Measurements from ENCODE around the gene MYH2. TPM values are rescaled to one million over a fixed set of nuclear protein-coding genes. Genes with fewer than 3 reads are reported as not detected.

The MYH2 gene
- total RNA-seq (2021; ENCODE audit: unreplicated experiment) (not detected), Bru-seq, nascent RNA (not detected), BruChase-seq, experiment 1, labeled RNA remaining after a 6-hour chase (not detected), BruChase-seq, experiment 2, labeled RNA remaining after a 2-hour chase (not detected)
- not detected in 2 replicates for polyA plus RNA-seq (2012)
- long read RNA-seq: 0 reads

- no peaks in the 10 kb centered on the region for H3K4me1 ChIP-seq (ENCODE audit: control insufficient read depth in 1 of 2, insufficient read depth in 2 of 2, low read length in 2 of 2)
- no peak for TF ChIP-seq FOSL1 (IDR thresholded peaks at IDR 0.05; ENCODE audit: low read depth)
- CTCF ChIA-PET: no interaction called here
- no peak within 1 kb of the TSS for H2AFZ ChIP-seq (ENCODE audit: low read depth, low read length, poor library complexity, severe bottlenecking)
- POLR2A ChIA-PET: no interaction called here
- H4K20me1 ChIP-seq (ENCODE audit: insufficient read depth): no peaks in the 10 kb centered on the region
- ATAC-seq: no peak
- BruUV-seq (replicated peaks): no TSS peak
- RAD21 ChIA-PET (ENCODE audit: low non-redundant PET in 1 of 2, low total read pairs in 2 of 2, uncharacterized antibody in 2 of 2, unreplicated experiment in 2 of 2): no interaction called here
- no peak for DNase-seq (ENCODE audit: low read depth, low spot score)
- no peak within 1 kb of the TSS for H3K4me2 ChIP-seq (ENCODE audit: low read length)
- H3K36me3 ChIP-seq (ENCODE audit: control insufficient read depth in 1 of 2, insufficient read depth in 2 of 2, low read length in 2 of 2): no peaks in the 10 kb centered on the region
- no peaks in the 10 kb centered on the region for H3K9me2 ChIP-seq (ENCODE audit: insufficient read depth)
- H3K27ac ChIP-seq (ENCODE audit: low read depth, low read length): no peak within 1 kb of the TSS
- peaks cover 29% of the 10 kb centered on the region; the same call in 1 of the 2 replicates for H3K27me3 ChIP-seq (ENCODE audit: insufficient read depth, low read length)
- no peaks in the 10 kb centered on the region for H3K79me2 ChIP-seq (ENCODE audit: insufficient read depth, low read length)
- H3K4me3 ChIP-seq (replicated peaks in 1 of 2; ENCODE audit: low read depth in 1 of 2, low read length in 2 of 2): no peak within 1 kb of the TSS
- H3K9ac ChIP-seq (ENCODE audit: low read length): no peak within 1 kb of the TSS
- intact Hi-C loops (cut with micrococcal nuclease): no loop called here
- no peaks in the 10 kb centered on the region for H3K9me3 ChIP-seq (ENCODE audit: control insufficient read depth in 1 of 2, insufficient read depth in 1 of 2, low read depth in 1 of 2, low read length in 2 of 2)
These were observed at the start of gene MYH2 for GRCh38 chr17:10549096-10549842. Gene MYH2 (minus strand): TSS chr17:10549658. CDS start chr17:10547920, 1,738 bp downstream.

GRCh38 chr17:10598621-10599020 lies 49.2 kb upstream of the MYH2 start:
- Histone ChIP-seq H3K4me1 (ENCODE audit: control insufficient read depth in 1 of 2, insufficient read depth in 2 of 2, low read length in 2 of 2) (no peaks in the 10 kb centered on the region), H3K27me3 (ENCODE audit: insufficient read depth, low read length) (peaks cover 46% of the 10 kb centered on the region), H3K27ac (ENCODE audit: low read depth, low read length) (no peak overlapping the region), H3K36me3 (ENCODE audit: control insufficient read depth in 1 of 2, insufficient read depth in 2 of 2, low read length in 2 of 2) (no peaks in the 10 kb centered on the region), H3K9me2 (ENCODE audit: insufficient read depth) (no peaks in the 10 kb centered on the region), H3K9ac (ENCODE audit: low read length) (no peak overlapping the region), H3K79me2 (ENCODE audit: insufficient read depth, low read length) (no peaks in the 10 kb centered on the region), H2AFZ (ENCODE audit: low read depth, low read length, poor library complexity, severe bottlenecking) (no peak overlapping the region), H3K9me3 (ENCODE audit: control insufficient read depth in 1 of 2, insufficient read depth in 1 of 2, low read depth in 1 of 2, low read length in 2 of 2) (no peaks in the 10 kb centered on the region), H3K4me3 (replicated peaks in 1 of 2; ENCODE audit: low read depth in 1 of 2, low read length in 2 of 2) (no peak overlapping the region), H3K4me2 (ENCODE audit: low read length) (no peak overlapping the region), H4K20me1 (ENCODE audit: insufficient read depth) (no peaks in the 10 kb centered on the region)
- ChIA-PET RAD21 (ENCODE audit: low non-redundant PET in 1 of 2, low total read pairs in 2 of 2, uncharacterized antibody in 2 of 2, unreplicated experiment in 2 of 2) (no interaction called here), CTCF (no interaction called here), POLR2A (no interaction called here)
- no TSS peak for BruUV-seq (replicated peaks)
- intact Hi-C loops (cut with micrococcal nuclease): no loop called here
- DNase-seq (ENCODE audit: low read depth, low spot score) (no peak), ATAC-seq (no peak)
- no peak for TF ChIP-seq CBX3 (IDR thresholded peaks at IDR 0.05; ENCODE audit: low read depth)
- TF ChIP-seq CTCF (IDR thresholded peaks at IDR 0.05 in 2 of 3, conservative IDR thresholded peaks at IDR 0.05 in 1 of 3; ENCODE audit: borderline replicate concordance in 1 of 3, insufficient read depth in 1 of 3, low read depth in 2 of 3, low read length in 2 of 3): no peak
- no peak for TF ChIP-seq POLR2AphosphoS5 (IDR thresholded peaks at IDR 0.05; ENCODE audit: low read depth, low read length)
- TF ChIP-seq ZBTB33 (IDR thresholded peaks at IDR 0.05; ENCODE audit: extremely low read depth, insufficient replicate concordance, low read length): no peak
- TF ChIP-seq SRF (IDR thresholded peaks at IDR 0.05; ENCODE audit: low read depth): no peak
- TF ChIP-seq EGR1 (IDR thresholded peaks at IDR 0.05; ENCODE audit: low read depth): no peak
- TF ChIP-seq ELF1 (IDR thresholded peaks at IDR 0.05; ENCODE audit: borderline replicate concordance, low read depth): no peak
- TF ChIP-seq ATF3 (IDR thresholded peaks at IDR 0.05): no peak
- TF ChIP-seq TCF7L2 (IDR thresholded peaks at IDR 0.05; ENCODE audit: borderline replicate concordance, extremely low read depth, insufficient read depth, insufficient read length): no peak
- TF ChIP-seq POLR2A (IDR thresholded peaks at IDR 0.05; ENCODE audit: borderline replicate concordance, extremely low read depth, insufficient read depth, insufficient read length): no peak
- TF ChIP-seq SP1 (IDR thresholded peaks at IDR 0.05; ENCODE audit: low read depth): no peak
- TF ChIP-seq JUND (IDR thresholded peaks at IDR 0.05): no peak
- TF ChIP-seq YY1 (IDR thresholded peaks at IDR 0.05; ENCODE audit: extremely low read depth, insufficient replicate concordance, low read depth, low read length): no peak
- TF ChIP-seq ZFX (IDR thresholded peaks at IDR 0.05): no peak
- no peak for TF ChIP-seq EZH2phosphoT487 (IDR thresholded peaks at IDR 0.05; ENCODE audit: borderline replicate concordance)
- no peak for TF ChIP-seq MAX (IDR thresholded peaks at IDR 0.05)
